ENCODE measurements around the gene DZIP1. TPM values are rescaled to one million over a fixed set of nuclear protein-coding genes. Genes with fewer than 3 reads are reported as not detected.

The DZIP1 gene
- total and polyA plus RNA-seq, 2 of the 13 experiments (the other 11 are each of a cell fraction or from before 2014, with no cell fraction given) = 11.0 to 36.7 TPM

- TF ChIP-seq, protein P1, sequence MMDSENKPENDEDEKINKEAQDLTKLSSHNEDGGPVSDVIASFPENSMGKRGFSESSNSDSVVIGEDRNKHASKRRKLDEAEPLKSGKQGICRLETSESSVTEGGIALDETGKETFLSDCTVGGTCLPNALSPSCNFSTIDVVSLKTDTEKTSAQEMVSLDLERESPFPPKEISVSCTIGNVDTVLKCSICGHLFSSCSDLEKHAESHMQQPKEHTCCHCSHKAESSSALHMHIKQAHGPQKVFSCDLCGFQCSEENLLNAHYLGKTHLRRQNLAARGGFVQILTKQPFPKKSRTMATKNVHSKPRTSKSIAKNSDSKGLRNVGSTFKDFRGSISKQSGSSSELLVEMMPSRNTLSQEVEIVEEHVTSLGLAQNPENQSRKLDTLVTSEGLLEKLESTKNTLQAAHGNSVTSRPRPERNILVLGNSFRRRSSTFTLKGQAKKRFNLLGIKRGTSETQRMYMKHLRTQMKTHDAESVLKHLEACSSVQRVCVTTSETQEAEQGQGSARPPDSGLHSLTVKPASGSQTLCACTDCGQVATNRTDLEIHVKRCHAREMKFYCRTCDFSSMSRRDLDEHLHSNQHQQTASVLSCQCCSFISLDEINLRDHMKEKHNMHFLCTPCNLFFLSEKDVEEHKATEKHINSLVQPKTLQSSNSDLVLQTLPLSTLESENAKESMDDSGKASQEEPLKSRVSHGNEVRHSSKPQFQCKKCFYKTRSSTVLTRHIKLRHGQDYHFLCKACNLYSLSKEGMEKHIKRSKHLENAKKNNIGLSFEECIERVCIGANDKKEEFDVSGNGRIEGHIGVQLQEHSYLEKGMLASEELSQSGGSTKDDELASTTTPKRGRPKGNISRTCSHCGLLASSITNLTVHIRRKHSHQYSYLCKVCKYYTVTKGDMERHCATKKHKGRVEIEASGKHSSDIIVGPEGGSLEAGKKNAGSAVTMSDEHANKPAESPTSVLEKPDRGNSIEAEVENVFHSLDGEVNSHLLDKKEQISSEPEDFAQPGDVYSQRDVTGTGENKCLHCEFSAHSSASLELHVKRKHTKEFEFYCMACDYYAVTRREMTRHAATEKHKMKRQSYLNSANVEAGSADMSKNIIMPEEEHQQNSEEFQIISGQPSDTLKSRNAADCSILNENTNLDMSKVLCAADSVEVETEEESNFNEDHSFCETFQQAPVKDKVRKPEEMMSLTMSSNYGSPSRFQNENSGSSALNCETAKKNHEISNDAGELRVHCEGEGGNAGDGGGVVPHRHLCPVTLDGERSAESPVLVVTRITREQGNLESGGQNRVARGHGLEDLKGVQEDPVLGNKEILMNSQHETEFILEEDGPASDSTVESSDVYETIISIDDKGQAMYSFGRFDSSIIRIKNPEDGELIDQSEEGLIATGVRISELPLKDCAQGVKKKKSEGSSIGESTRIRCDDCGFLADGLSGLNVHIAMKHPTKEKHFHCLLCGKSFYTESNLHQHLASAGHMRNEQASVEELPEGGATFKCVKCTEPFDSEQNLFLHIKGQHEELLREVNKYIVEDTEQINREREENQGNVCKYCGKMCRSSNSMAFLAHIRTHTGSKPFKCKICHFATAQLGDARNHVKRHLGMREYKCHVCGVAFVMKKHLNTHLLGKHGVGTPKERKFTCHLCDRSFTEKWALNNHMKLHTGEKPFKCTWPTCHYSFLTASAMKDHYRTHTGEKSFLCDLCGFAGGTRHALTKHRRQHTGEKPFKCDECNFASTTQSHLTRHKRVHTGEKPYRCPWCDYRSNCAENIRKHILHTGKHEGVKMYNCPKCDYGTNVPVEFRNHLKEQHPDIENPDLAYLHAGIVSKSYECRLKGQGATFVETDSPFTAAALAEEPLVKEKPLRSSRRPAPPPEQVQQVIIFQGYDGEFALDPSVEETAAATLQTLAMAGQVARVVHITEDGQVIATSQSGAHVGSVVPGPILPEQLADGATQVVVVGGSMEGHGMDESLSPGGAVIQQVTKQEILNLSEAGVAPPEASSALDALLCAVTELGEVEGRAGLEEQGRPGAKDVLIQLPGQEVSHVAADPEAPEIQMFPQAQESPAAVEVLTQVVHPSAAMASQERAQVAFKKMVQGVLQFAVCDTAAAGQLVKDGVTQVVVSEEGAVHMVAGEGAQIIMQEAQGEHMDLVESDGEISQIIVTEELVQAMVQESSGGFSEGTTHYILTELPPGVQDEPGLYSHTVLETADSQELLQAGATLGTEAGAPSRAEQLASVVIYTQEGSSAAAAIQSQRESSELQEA (CRISPR knock-in tag; IDR thresholded peaks at IDR 0.05; ENCODE audit: not compliant biosample characterization) = no peak
- no peak for TF ChIP-seq TBL1XR1 (IDR thresholded peaks at IDR 0.05; ENCODE audit: borderline replicate concordance, low read length, partially characterized antibody)
- TF ChIP-seq ZNF790 (CRISPR knock-in tag; IDR thresholded peaks at IDR 0.05; ENCODE audit: borderline replicate concordance) = peak; percentile 36; the same call in 1 of the 2 replicates
- TF ChIP-seq SP2 (CRISPR knock-in tag; IDR thresholded peaks at IDR 0.05) = peak; percentile 87
- no peak for TF ChIP-seq HCFC1 (IDR thresholded peaks at IDR 0.05; ENCODE audit: low read depth, low read length)
- TF ChIP-seq ZMYM3 (CRISPR knock-in tag; IDR thresholded peaks at IDR 0.05) = no peak
- no peak for TF ChIP-seq DNMT3B (CRISPR knock-in tag; conservative IDR thresholded peaks at IDR 0.05)
- peak; percentile 66; the same call in 1 of the 2 replicates for TF ChIP-seq ZNF292 (CRISPR knock-in tag; IDR thresholded peaks at IDR 0.05; ENCODE audit: borderline replicate concordance, low read depth)
- TF ChIP-seq POGK (CRISPR knock-in tag; conservative IDR thresholded peaks at IDR 0.05) = peak; percentile 57; the same call in 1 of the 2 replicates
- 0 out of 2 replicates have a peak, but pooled peaks have one; percentile 37 for TF ChIP-seq ZSCAN12 (CRISPR knock-in tag; IDR thresholded peaks at IDR 0.05)
- peak; percentile 92 for TF ChIP-seq POLR2G (IDR thresholded peaks at IDR 0.05; ENCODE audit: low read depth, low read length)
- TF ChIP-seq ZBTB38 (CRISPR knock-in tag; IDR thresholded peaks at IDR 0.05) = 0 out of 2 replicates have a peak, but pooled peaks have one; percentile 15
- TF ChIP-seq, protein P2, sequence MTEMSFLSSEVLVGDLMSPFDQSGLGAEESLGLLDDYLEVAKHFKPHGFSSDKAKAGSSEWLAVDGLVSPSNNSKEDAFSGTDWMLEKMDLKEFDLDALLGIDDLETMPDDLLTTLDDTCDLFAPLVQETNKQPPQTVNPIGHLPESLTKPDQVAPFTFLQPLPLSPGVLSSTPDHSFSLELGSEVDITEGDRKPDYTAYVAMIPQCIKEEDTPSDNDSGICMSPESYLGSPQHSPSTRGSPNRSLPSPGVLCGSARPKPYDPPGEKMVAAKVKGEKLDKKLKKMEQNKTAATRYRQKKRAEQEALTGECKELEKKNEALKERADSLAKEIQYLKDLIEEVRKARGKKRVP (CRISPR knock-in tag; IDR thresholded peaks at IDR 0.05) = no peak; a peak in 1 of 4 replicates
- TF ChIP-seq, protein P3, sequence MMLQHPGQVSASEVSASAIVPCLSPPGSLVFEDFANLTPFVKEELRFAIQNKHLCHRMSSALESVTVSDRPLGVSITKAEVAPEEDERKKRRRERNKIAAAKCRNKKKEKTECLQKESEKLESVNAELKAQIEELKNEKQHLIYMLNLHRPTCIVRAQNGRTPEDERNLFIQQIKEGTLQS (CRISPR knock-in tag; IDR thresholded peaks at IDR 0.05) = no peak
- peak; percentile 20; the same call in 1 of the 2 replicates for TF ChIP-seq CBX5 (CRISPR knock-in tag; IDR thresholded peaks at IDR 0.05; ENCODE audit: borderline replicate concordance)
- peak; percentile 98 for TF ChIP-seq TAF1 (CRISPR knock-in tag; IDR thresholded peaks at IDR 0.05)
- no peak for TF ChIP-seq HNRNPL (IDR thresholded peaks at IDR 0.05; ENCODE audit: low read depth, low read length)
Observed at GRCh38 chr13:95676762-95677563, 32.5 kb upstream of the DZIP1 start, which contains the start of gene DNAJC3 (continued).

Data from HepG2 (cell line).